GM12878 (cell line): ENCODE measurements around the gene PPM1A. TPM values are rescaled to one million over a fixed set of nuclear protein-coding genes. Genes with fewer than 3 reads are reported as not detected.

Source experiments
- ATAC-seq: fragments of 200-7000 bp; cut with Tn5 transposase; 3 replicates; pipeline ENCODE4 v1.9.1; 2020; ENCODE audit warnings: mild to moderate bottlenecking, moderate library complexity
- BruUV-seq: library from RNA; stranded (reverse); fragments of 400-500 nt; replicated peaks from 2 replicates; lab custom pipeline; 2021; lab: Mats Ljungman, UMichigan
- CTCF ChIA-PET: fragments of 300-600 bp; sonication (Branson Sonifier 250); formaldehyde crosslinking; extraction: SDS; loops from one replicate; lab custom pipeline; 2021; ENCODE audit warnings: inconsistent platforms; lab: Yijun Ruan, JAX
- POLR2A ChIA-PET: fragments of 350-600 bp; formaldehyde crosslinking; extraction: SDS; loops from one replicate; lab custom pipeline; 2021; ENCODE audit warnings: inconsistent platforms; lab: Charles Lee
- RAD21 ChIA-PET: fragments of 300-600 bp; sonication (Branson Sonifier 250); formaldehyde crosslinking; loops from one replicate; lab custom pipeline; 2023; ENCODE audit warnings: antibody characterized with exemption; ENCODE audit not compliant: unreplicated experiment; lab: Charles Lee
- SMC1A ChIA-PET: fragments of 300-600 bp; sonication (Branson Sonifier 250); formaldehyde crosslinking; loops from one replicate; lab custom pipeline; 2023; ENCODE audit not compliant: unreplicated experiment, uncharacterized antibody; lab: Charles Lee
- DNase-seq: peaks from one replicate; pipeline ENCODE4 v3.0.0-alpha.2; 2011; ENCODE audit warnings: low read depth, low spot score
- FAIRE-seq: peaks from 3 replicates; lab custom pipeline; 2011; peaks lifted over from hg19 to GRCh38; lab: Jason Lieb, UNC
- H2AFZ ChIP-seq: 2 replicates; pipeline ENCODE4 v1.6.0; 2011; ENCODE audit warnings: low read depth, low read length, control low read depth; ENCODE audit not compliant: control insufficient read depth
- H3K27ac ChIP-seq: 2 replicates; pipeline ENCODE4 v1.5.1; 2011; ENCODE audit warnings: control low read depth; ENCODE audit not compliant: control insufficient read depth, insufficient read depth
- H3K27me3 ChIP-seq, 2 experiments: replicated peaks in 1 of 2; 2 replicates each; pipeline versions ENCODE4 v1.6.0 to v1.6.1; 2011; ENCODE audit warnings: low read length in 1 of 2; ENCODE audit not compliant: control insufficient read depth in 2 of 2, insufficient read depth in 2 of 2
- H3K36me3 ChIP-seq, 2 experiments: 2 replicates each; pipeline ENCODE4 v1.5.1; 2011; ENCODE audit warnings: low read length in 1 of 2; ENCODE audit not compliant: control insufficient read depth in 2 of 2, insufficient read depth in 2 of 2
- H3K4me1 ChIP-seq: 2 replicates; pipeline ENCODE4 v1.6.1; 2011; ENCODE audit warnings: mild to moderate bottlenecking, low read length, moderate library complexity, mixed read lengths; ENCODE audit not compliant: control insufficient read depth, insufficient read depth
- H3K4me2 ChIP-seq: 2 replicates; pipeline ENCODE4 v1.6.0; 2011; ENCODE audit warnings: control low read depth; ENCODE audit not compliant: control insufficient read depth, insufficient read depth
- H3K4me3 ChIP-seq: fragments of 200-600 bp; sonication (generic); 2 replicates; pipeline ENCODE4 v1.5.1; 2016
- H3K79me2 ChIP-seq: 2 replicates; pipeline ENCODE4 v1.6.0; 2011; ENCODE audit warnings: low read length; ENCODE audit not compliant: control insufficient read depth, insufficient read depth
- H3K9ac ChIP-seq: 2 replicates; pipeline ENCODE4 v1.8.0; 2011; ENCODE audit warnings: low read length, control low read depth, mixed read lengths; ENCODE audit not compliant: control insufficient read depth, insufficient read depth
- H3K9me3 ChIP-seq: replicated peaks from 3 replicates; pipeline ENCODE4 v1.5.1; 2011; ENCODE audit warnings: mild to moderate bottlenecking, low read length; ENCODE audit not compliant: control insufficient read depth, insufficient read depth
- H4K20me1 ChIP-seq: 2 replicates; pipeline ENCODE4 v1.6.0; 2011; ENCODE audit not compliant: control insufficient read depth, insufficient read depth
- CBFB ChIP-seq: IDR thresholded peaks from 2 replicates; pipeline ENCODE4 v1.6.1; 2016; ENCODE audit warnings: antibody characterized with exemption, low read depth
- CHD2 ChIP-seq: IDR thresholded peaks from 2 replicates; pipeline ENCODE4 v1.6.1; 2011; ENCODE audit warnings: low read depth, low read length, improper control_type of control experiment, borderline replicate concordance
- EGR1 ChIP-seq, 2 experiments: IDR thresholded peaks; 1 replicate in 1 of 2; 2 replicates in 1 of 2; pipeline ENCODE4 v1.6.1; 2011 to 2012; ENCODE audit warnings: low read depth in 2 of 2, low read length in 2 of 2, borderline replicate concordance in 1 of 2, mild to moderate bottlenecking in 1 of 2, moderate library complexity in 1 of 2
- JUND ChIP-seq: IDR thresholded peaks from 2 replicates; pipeline ENCODE4 v1.6.1; 2012; ENCODE audit warnings: low read depth, mild to moderate bottlenecking, low read length, improper control_type of control experiment, moderate library complexity
- NRF1 ChIP-seq: conservative IDR thresholded peaks from 2 replicates; pipeline ENCODE4 v1.6.1; 2011; ENCODE audit warnings: mild to moderate bottlenecking, low read depth, low read length, improper control_type of control experiment
- PKNOX1 ChIP-seq: fragments of 450-650 bp; IDR thresholded peaks from 2 replicates; pipeline ENCODE4 v1.6.1; 2016; ENCODE audit warnings: mild to moderate bottlenecking
- REST ChIP-seq: IDR thresholded peaks from 2 replicates; pipeline ENCODE4 v1.6.1; 2012; ENCODE audit warnings: mild to moderate bottlenecking, low read depth, low read length
- SMARCA5 ChIP-seq: fragments of 450-650 bp; IDR thresholded peaks from 2 replicates; pipeline ENCODE4 v1.6.1; 2017; ENCODE audit warnings: mild to moderate bottlenecking
- USF1 ChIP-seq: IDR thresholded peaks from 2 replicates; pipeline ENCODE4 v1.6.1; 2011; ENCODE audit warnings: borderline replicate concordance, low read depth, mild to moderate bottlenecking, moderate library complexity, mixed read lengths, low read length; ENCODE audit not compliant: insufficient read depth; ENCODE audit errors: extremely low read length
- ZBTB11 ChIP-seq: fragments of 450-650 bp; formaldehyde crosslinking; IDR thresholded peaks from 2 replicates; pipeline ENCODE4 v1.5.0; 2022; ENCODE audit warnings: mild to moderate bottlenecking, missing genetic modification characterization
- ZNF24 ChIP-seq: fragments of 450-650 bp; IDR thresholded peaks from 2 replicates; pipeline ENCODE4 v1.6.1; 2017; ENCODE audit warnings: antibody characterized with exemption, mild to moderate bottlenecking
- WGBS: methylation state at CpG from one replicate; pipeline ENCODE4 v1.1.6; 2016; ENCODE audit warnings: low lambda C conversion rate; ENCODE audit not compliant: insufficient replicate concordance, insufficient coverage; ENCODE audit errors: missing lambda C conversion rate; 5-methylcytosine and 5-hydroxymethylcytosine counted together
- in situ Hi-C: fragments of 300-500 bp; cut with MboI; formaldehyde crosslinking; loops from 9 replicates; pipeline ENCODE4 v1.14.3; 2018; ENCODE audit warnings: mixed read lengths
- intact Hi-C: fragments of 100-400 bp; cut with micrococcal nuclease; formaldehyde crosslinking; loops from one replicate; pipeline ENCODE4 v1.14.2; 2022; ENCODE audit not compliant: unreplicated experiment
- polyA plus RNA-seq, 11 experiments: library from polyadenylated mRNA; depleted of rRNA in 4 of 11; unstranded in 6 of 11; stranded (reverse) in 5 of 11; fragments of >200 nt; fragmentation: Nextera tagmentation in 4 of 11; fragmentation: Illumina TruSeq in 1 of 11; extraction: Ambion mirVana in 4 of 11; extraction: Trizol in 1 of 11; gene quantifications; 1 replicate in 1 of 11; 2 replicates in 10 of 11; pipeline versions ENCODE4 v1.2.1 to v1.2.3, GENCODE V29; 2011 to 2016; ENCODE audit warnings: inconsistent platforms in 2 of 11, missing spikeins in 2 of 11, low read depth in 1 of 11
- total RNA-seq, 4 experiments: library from RNA; depleted of rRNA in 3 of 4; stranded (reverse); fragments of >200 nt in 3 of 4; fragmentation: Illumina TruSeq in 1 of 4; extraction: Trizol in 1 of 4; gene quantifications; 2 replicates each; pipeline versions ENCODE4 v1.2.1 to v1.2.3, GENCODE V29; 2013 to 2021

Gene PPM1A
- total and polyA plus RNA-seq, 10 of the 15 experiments (the other 5 are each of a cell fraction or from before 2014, with no cell fraction given) = 16.8 to 124 (median 47.0) TPM

- intact Hi-C loops = no loop called here
- POLR2A ChIA-PET = interaction anchor here (1.5 kb wide), 1 partner anchor 23 kb away, joined by 3 read pairs; no protein-coding TSS in a partner anchor
- Histone ChIP-seq H4K20me1 (no peaks in the 10 kb centered on the region), H3K27ac (no peak overlapping the region), H3K4me3 (no peak overlapping the region), H3K9ac (no peak overlapping the region), H3K79me2 (no peaks in the 10 kb centered on the region), H3K4me1 (no peaks in the 10 kb centered on the region), H3K9me3 (no peaks in the 10 kb centered on the region; the same call in 1 of the 3 replicates), H3K27me3 (no peaks in the 10 kb centered on the region), H2AFZ (no peak overlapping the region), H3K4me2 (no peak overlapping the region), H3K36me3 (no peaks in the 10 kb centered on the region)
- no TSS peak for BruUV-seq
- FAIRE-seq (no peak), ATAC-seq (peak; percentile 32), DNase-seq (no peak)
- WGBS = 58% methylated on average over 3 of the region's 3 CpGs
- RAD21 ChIA-PET = interaction anchor here (1.0 kb wide), 1 partner anchor 10 kb away, joined by 4 read pairs; no protein-coding TSS in a partner anchor
- SMC1A ChIA-PET = interaction anchor here (0.6 to 2.8 kb wide), 4 partner anchors 10 to 246 kb away, joined by 3 to 19 read pairs (median 4); no protein-coding TSS in a partner anchor
- CTCF ChIA-PET = interaction anchor here (0.7 to 1.4 kb wide), 4 partner anchors 10 to 123 kb away, joined by 4 to 6 read pairs (median 4); no protein-coding TSS in a partner anchor
- TF ChIP-seq JUND (no peak), PKNOX1 (no peak), SMARCA5 (no peak), ZNF24 (no peak), EGR1 (IDR thresholded peaks at IDR 0.05; ENCODE audit: borderline replicate concordance in 1 of 2, low read depth in 2 of 2, low read length in 2 of 2) (no peak), ZBTB11 (no peak), CHD2 (no peak), USF1 (no peak), CBFB (no peak), REST (no peak), NRF1 (no peak)
- in situ Hi-C loops = no loop called here
Measured at GRCh38 chr14:60309867-60310552, 61.0 kb downstream of the PPM1A start.
